ENCODE results near the gene MIB1. TPM values are rescaled to one million over a fixed set of nuclear protein-coding genes. Genes with fewer than 3 reads are reported as not detected.
A peak's percentile ranks its signal among the peaks of the same experiment; 100 is the strongest.

The MIB1 gene
- total RNA-seq, 1 experiment from 2014 or later, result 70.5 TPM

DNA sequence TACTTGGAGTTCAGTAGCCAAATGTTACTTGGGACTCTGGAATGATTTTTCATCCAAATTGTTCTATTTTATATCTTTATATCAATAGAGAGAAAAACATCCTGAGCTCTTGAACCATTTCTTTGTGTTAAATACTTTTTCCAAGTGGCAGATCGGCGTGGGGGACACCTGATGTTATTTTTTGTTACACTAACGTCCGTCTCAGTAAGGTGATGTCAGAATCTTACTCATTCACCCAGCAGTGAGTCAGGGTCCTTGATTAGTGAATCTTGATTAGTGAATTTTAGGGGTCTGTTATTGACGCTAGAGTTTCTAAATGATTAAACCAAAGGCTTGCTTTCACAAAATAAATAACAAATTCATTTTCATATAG lies 1.7 kb downstream of the MIB1 start:
- Histone ChIP-seq H3K36me3 (ENCODE audit: insufficient read depth, low read length, poor library complexity, severe bottlenecking) (no peaks in the 10 kb centered on the region), H3K27me3 (replicated peaks; ENCODE audit: insufficient read depth, low read depth, low read length, poor library complexity) (no peaks in the 10 kb centered on the region), H3K4me1 (ENCODE audit: insufficient read depth, low read length, poor library complexity, severe bottlenecking) (peaks cover 29% of the 10 kb centered on the region), H3K27ac (ENCODE audit: low read depth, low read length, poor library complexity, severe bottlenecking) (peak overlapping the region; percentile 99), H3K4me3 (ENCODE audit: low read depth, low read length, poor library complexity, severe bottlenecking) (peak overlapping the region; percentile 92), H3K9me3 (ENCODE audit: low read depth, low read length, poor library complexity, severe bottlenecking) (no peaks in the 10 kb centered on the region)
- intact Hi-C loops (cut with micrococcal nuclease; ENCODE audit: unreplicated experiment), result loop anchor here (10.0 kb wide), 1 partner anchor 128 kb away; the partner anchor contains the start of gene SNRPD1
- BruUV-seq (replicated peaks), result no TSS peak
- no peak for DNase-seq (ENCODE audit: low spot score)
- ChIA-PET CTCF (interaction anchor here (0.6 kb wide), 1 partner anchor 15 kb away, joined by 5 read pairs; no protein-coding TSS in a partner anchor), POLR2A (ENCODE audit: low non-redundant PET) (interaction anchor here (1.2 kb wide), 1 partner anchor 18 kb away, joined by 3 read pairs; no protein-coding TSS in a partner anchor)
- TF ChIP-seq, protein P1, sequence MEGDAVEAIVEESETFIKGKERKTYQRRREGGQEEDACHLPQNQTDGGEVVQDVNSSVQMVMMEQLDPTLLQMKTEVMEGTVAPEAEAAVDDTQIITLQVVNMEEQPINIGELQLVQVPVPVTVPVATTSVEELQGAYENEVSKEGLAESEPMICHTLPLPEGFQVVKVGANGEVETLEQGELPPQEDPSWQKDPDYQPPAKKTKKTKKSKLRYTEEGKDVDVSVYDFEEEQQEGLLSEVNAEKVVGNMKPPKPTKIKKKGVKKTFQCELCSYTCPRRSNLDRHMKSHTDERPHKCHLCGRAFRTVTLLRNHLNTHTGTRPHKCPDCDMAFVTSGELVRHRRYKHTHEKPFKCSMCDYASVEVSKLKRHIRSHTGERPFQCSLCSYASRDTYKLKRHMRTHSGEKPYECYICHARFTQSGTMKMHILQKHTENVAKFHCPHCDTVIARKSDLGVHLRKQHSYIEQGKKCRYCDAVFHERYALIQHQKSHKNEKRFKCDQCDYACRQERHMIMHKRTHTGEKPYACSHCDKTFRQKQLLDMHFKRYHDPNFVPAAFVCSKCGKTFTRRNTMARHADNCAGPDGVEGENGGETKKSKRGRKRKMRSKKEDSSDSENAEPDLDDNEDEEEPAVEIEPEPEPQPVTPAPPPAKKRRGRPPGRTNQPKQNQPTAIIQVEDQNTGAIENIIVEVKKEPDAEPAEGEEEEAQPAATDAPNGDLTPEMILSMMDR (conservative IDR thresholded peaks at IDR 0.05; ENCODE audit: low read depth, low read length), result no peak
- TF ChIP-seq EZH2 (IDR thresholded peaks at IDR 0.05; ENCODE audit: borderline replicate concordance, low read depth, low read length, poor library complexity, severe bottlenecking), result no peak

DNA sequence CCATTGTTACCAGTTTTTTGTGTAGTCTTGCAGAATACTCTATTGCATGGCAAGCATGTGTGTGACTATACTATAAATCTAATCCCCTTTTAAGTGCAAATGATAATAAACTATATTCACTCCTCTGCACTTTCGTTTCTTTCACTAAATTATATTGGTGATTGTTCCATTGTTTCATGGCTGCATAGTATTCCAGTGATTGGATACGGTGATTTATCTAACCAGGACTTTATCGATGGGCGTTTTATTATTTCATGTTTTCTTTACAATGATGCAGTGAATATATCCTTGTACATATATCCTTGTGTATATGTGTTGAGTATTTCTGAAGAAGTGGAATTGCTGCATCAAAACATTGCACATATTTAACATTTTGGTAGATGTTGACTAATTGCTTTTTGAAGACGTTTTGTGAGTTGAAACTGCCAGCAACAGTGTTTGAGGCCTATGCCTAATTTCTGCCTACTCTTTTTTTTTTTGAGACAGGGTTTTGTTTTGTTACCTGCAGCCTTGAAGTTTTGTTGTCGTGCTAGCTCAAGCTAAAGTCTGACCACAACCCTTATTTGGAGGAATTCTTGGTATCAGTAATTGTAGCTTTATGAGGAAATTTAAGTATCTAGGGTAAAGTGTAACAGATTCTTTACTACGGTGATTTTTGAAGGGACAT lies 2.7 kb downstream of the MIB1 start:
- Histone ChIP-seq H3K27me3 (replicated peaks; ENCODE audit: insufficient read depth, low read depth, low read length, poor library complexity) (no peaks in the 10 kb centered on the region), H3K27ac (ENCODE audit: low read depth, low read length, poor library complexity, severe bottlenecking) (no peak overlapping the region), H3K4me1 (ENCODE audit: insufficient read depth, low read length, poor library complexity, severe bottlenecking) (peaks cover 36% of the 10 kb centered on the region), H3K36me3 (ENCODE audit: insufficient read depth, low read length, poor library complexity, severe bottlenecking) (no peaks in the 10 kb centered on the region), H3K9me3 (ENCODE audit: low read depth, low read length, poor library complexity, severe bottlenecking) (no peaks in the 10 kb centered on the region), H3K4me3 (ENCODE audit: low read depth, low read length, poor library complexity, severe bottlenecking) (peak overlapping the region; percentile 92)
- POLR2A ChIA-PET (ENCODE audit: low non-redundant PET), result no interaction called here
- intact Hi-C loops (cut with micrococcal nuclease; ENCODE audit: unreplicated experiment), result loop anchor here (10.0 kb wide), 1 partner anchor 128 kb away; the partner anchor contains the start of gene SNRPD1
- TF ChIP-seq EZH2 (IDR thresholded peaks at IDR 0.05; ENCODE audit: borderline replicate concordance, low read depth, low read length, poor library complexity, severe bottlenecking), result no peak
- TF ChIP-seq, protein P1 (conservative IDR thresholded peaks at IDR 0.05; ENCODE audit: low read depth, low read length), result no peak
- no peak for DNase-seq (ENCODE audit: low spot score)
- BruUV-seq (replicated peaks), result no TSS peak
- CTCF ChIA-PET, result no interaction called here

DNA sequence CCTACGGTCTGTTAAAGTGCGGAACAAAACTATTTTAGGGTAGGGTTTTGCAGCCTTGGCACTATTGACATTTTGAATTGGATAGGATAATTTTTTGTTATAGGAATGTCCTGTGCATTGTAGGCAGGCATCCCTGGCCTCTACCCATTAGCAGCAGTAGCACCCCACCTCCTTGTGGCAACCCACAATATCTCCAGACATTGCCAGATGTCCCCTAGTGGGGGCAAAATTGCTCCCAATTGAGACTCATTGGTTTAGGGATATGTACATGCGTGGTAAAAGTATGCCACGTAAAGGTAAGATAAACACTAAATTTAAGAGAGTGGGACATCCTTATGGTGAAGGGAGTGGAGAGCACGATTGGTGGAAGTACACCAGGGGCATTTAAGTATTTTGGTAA lies 4.6 kb downstream of the MIB1 start:
- Histone ChIP-seq H3K27ac (ENCODE audit: low read depth, low read length, poor library complexity, severe bottlenecking) (no peak overlapping the region), H3K9me3 (ENCODE audit: low read depth, low read length, poor library complexity, severe bottlenecking) (no peaks in the 10 kb centered on the region), H3K4me3 (ENCODE audit: low read depth, low read length, poor library complexity, severe bottlenecking) (no peak overlapping the region), H3K4me1 (ENCODE audit: insufficient read depth, low read length, poor library complexity, severe bottlenecking) (peaks cover 30% of the 10 kb centered on the region), H3K27me3 (replicated peaks; ENCODE audit: insufficient read depth, low read depth, low read length, poor library complexity) (no peaks in the 10 kb centered on the region), H3K36me3 (ENCODE audit: insufficient read depth, low read length, poor library complexity, severe bottlenecking) (no peaks in the 10 kb centered on the region)
- BruUV-seq (replicated peaks), result no TSS peak
- intact Hi-C loops (cut with micrococcal nuclease; ENCODE audit: unreplicated experiment), result loop anchor here (10.0 kb wide), 1 partner anchor 130 kb away; the partner anchor contains the start of gene SNRPD1
- POLR2A ChIA-PET (ENCODE audit: low non-redundant PET), result no interaction called here
- CTCF ChIA-PET, result no interaction called here
- DNase-seq (ENCODE audit: low spot score), result no peak
- TF ChIP-seq EZH2 (IDR thresholded peaks at IDR 0.05; ENCODE audit: borderline replicate concordance, low read depth, low read length, poor library complexity, severe bottlenecking), result no peak
- TF ChIP-seq, protein P1 (conservative IDR thresholded peaks at IDR 0.05; ENCODE audit: low read depth, low read length), result peak; percentile 21; the same call in 1 of the 2 replicates
